Stomach (tissue), 4 donors: ENCODE measurements around the gene PRKD1.

Experiments used
- POLR2A ChIP-seq, 4 donors: fragments of 450-650 bp; IDR thresholded peaks; one replicate each; pipeline ENCODE4 v1.6.1; 2016; ENCODE audit warnings: antibody characterized with exemption in 4 of 4, control low read depth in 2 of 4, mild to moderate bottlenecking in 1 of 4, moderate library complexity in 1 of 4
- POLR2AphosphoS5 ChIP-seq, 3 donors: sonication (generic); formaldehyde crosslinking; IDR thresholded peaks; one replicate each; pipeline ENCODE4 v1.6.1; 2016; ENCODE audit warnings: antibody characterized with exemption in 3 of 3
- TF ChIP-seq, protein P1 (sequence below), 7 experiments: fragments of 450-650 bp in 4 of 7; fragments of 200-600 bp in 3 of 7; sonication (generic) in 3 of 7; IDR thresholded peaks; one replicate each; pipeline ENCODE4 v1.5.1; 2016 to 2019; ENCODE audit warnings: antibody characterized with exemption in 7 of 7, control low read depth in 2 of 7, mild to moderate bottlenecking in 1 of 7

DNA sequence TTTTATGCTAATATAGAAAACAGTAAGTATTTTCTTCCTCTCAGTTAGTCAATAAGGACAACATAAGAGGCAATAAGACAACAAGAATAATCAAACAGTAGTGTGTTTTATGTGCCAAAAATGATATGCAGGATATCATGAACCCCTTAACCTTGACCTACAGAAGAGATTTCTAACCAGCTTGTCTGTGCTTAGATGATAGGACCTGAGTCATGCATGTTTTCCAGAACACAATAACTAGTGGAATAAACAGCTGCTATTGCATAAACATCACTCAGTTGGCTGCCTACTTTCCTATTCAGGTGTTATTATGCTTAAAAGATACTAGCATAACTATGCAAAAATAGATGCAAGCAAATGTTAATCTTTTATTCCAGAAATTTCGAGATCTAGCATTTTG is 282.5 kb downstream of the PRKD1 start:
- TF ChIP-seq, protein P1, sequence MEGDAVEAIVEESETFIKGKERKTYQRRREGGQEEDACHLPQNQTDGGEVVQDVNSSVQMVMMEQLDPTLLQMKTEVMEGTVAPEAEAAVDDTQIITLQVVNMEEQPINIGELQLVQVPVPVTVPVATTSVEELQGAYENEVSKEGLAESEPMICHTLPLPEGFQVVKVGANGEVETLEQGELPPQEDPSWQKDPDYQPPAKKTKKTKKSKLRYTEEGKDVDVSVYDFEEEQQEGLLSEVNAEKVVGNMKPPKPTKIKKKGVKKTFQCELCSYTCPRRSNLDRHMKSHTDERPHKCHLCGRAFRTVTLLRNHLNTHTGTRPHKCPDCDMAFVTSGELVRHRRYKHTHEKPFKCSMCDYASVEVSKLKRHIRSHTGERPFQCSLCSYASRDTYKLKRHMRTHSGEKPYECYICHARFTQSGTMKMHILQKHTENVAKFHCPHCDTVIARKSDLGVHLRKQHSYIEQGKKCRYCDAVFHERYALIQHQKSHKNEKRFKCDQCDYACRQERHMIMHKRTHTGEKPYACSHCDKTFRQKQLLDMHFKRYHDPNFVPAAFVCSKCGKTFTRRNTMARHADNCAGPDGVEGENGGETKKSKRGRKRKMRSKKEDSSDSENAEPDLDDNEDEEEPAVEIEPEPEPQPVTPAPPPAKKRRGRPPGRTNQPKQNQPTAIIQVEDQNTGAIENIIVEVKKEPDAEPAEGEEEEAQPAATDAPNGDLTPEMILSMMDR (IDR thresholded peaks at IDR 0.05), result no peak
- TF ChIP-seq POLR2A (IDR thresholded peaks at IDR 0.05), result no peak
- TF ChIP-seq POLR2AphosphoS5 (IDR thresholded peaks at IDR 0.05), result no peak
